Measurements from ENCODE around the gene PDSS2.

Gene PDSS2

DNA sequence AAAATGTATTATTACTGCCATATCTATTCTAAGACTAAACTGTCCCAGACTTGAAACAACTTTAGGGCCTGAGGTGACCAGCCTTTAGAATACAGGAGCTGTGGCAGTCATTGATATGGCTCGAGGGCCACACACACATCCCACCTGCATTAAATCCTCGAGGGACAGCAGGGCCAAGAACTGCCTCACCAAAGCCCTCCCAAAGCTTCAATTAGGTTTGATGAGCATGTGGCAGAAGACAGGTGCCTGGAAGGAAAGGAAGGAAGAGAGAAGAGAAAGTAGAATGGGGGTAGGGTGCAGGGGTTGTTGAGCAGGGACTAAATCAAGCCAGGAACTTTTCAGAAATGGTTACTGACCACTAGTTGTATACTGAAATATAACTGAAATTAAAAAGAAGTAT lies 115.0 kb downstream of the PDSS2 start:
- Histone ChIP-seq H3K9me3 (ENCODE audit: insufficient read depth, low read length) (no peaks in the 10 kb centered on the region), H3K4me2 (ENCODE audit: low read length) (peak overlapping the region; percentile 20; the same call in 1 of the 2 replicates), H3K9ac (ENCODE audit: low read length) (no peak overlapping the region), H3K27me3 (ENCODE audit: low read depth, low read length) (no peaks in the 10 kb centered on the region), H3K79me2 (ENCODE audit: low read length) (no peaks in the 10 kb centered on the region), H2AFZ (ENCODE audit: low read depth, low read length) (no peak overlapping the region), H4K20me1 (ENCODE audit: insufficient read depth, low read length) (no peaks in the 10 kb centered on the region), H3K27ac (ENCODE audit: low read length) (no peak overlapping the region), H3K36me3 (replicated peaks; ENCODE audit: low read depth, low read length) (no peaks in the 10 kb centered on the region), H3K4me1 (ENCODE audit: low read length) (peaks cover 14% of the 10 kb centered on the region), H3K4me3 (ENCODE audit: low read length) (no peak overlapping the region)
- TF ChIP-seq, protein P1, sequence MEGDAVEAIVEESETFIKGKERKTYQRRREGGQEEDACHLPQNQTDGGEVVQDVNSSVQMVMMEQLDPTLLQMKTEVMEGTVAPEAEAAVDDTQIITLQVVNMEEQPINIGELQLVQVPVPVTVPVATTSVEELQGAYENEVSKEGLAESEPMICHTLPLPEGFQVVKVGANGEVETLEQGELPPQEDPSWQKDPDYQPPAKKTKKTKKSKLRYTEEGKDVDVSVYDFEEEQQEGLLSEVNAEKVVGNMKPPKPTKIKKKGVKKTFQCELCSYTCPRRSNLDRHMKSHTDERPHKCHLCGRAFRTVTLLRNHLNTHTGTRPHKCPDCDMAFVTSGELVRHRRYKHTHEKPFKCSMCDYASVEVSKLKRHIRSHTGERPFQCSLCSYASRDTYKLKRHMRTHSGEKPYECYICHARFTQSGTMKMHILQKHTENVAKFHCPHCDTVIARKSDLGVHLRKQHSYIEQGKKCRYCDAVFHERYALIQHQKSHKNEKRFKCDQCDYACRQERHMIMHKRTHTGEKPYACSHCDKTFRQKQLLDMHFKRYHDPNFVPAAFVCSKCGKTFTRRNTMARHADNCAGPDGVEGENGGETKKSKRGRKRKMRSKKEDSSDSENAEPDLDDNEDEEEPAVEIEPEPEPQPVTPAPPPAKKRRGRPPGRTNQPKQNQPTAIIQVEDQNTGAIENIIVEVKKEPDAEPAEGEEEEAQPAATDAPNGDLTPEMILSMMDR (IDR thresholded peaks at IDR 0.05; ENCODE audit: low read depth, low read length) = no peak
- TF ChIP-seq EZH2phosphoT487 (IDR thresholded peaks at IDR 0.05; ENCODE audit: low read depth) = no peak

DNA sequence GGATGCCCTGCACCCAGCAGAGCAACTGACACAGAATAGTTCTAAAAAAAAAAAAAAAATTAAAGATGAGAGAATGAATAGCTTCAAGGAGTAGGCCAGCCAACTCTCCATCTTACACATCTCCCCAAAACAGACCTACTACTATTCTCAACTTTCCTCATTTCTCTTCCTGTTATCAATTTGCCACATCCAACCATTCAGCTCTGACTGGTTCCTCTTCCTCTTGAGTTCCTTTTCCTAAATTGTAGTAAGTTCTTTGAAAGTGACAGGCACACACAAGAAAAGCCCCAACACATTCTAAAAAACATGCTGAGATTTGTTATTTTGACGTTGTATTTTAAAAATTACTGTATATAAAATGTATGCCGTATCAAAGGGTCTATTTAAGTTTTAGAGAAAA lies 117.2 kb downstream of the PDSS2 start:
- Histone ChIP-seq H3K9me3 (ENCODE audit: insufficient read depth, low read length) (no peaks in the 10 kb centered on the region), H2AFZ (ENCODE audit: low read depth, low read length) (no peak overlapping the region), H3K27me3 (ENCODE audit: low read depth, low read length) (no peaks in the 10 kb centered on the region), H3K4me2 (ENCODE audit: low read length) (no peak overlapping the region), H3K4me1 (ENCODE audit: low read length) (peaks cover 14% of the 10 kb centered on the region), H3K4me3 (ENCODE audit: low read length) (no peak overlapping the region), H4K20me1 (ENCODE audit: insufficient read depth, low read length) (no peaks in the 10 kb centered on the region), H3K36me3 (replicated peaks; ENCODE audit: low read depth, low read length) (no peaks in the 10 kb centered on the region), H3K27ac (ENCODE audit: low read length) (no peak overlapping the region), H3K79me2 (ENCODE audit: low read length) (no peaks in the 10 kb centered on the region), H3K9ac (ENCODE audit: low read length) (no peak overlapping the region)
- TF ChIP-seq, protein P1 (IDR thresholded peaks at IDR 0.05; ENCODE audit: low read depth, low read length) = no peak
- TF ChIP-seq EZH2phosphoT487 (IDR thresholded peaks at IDR 0.05; ENCODE audit: low read depth) = no peak

DNA sequence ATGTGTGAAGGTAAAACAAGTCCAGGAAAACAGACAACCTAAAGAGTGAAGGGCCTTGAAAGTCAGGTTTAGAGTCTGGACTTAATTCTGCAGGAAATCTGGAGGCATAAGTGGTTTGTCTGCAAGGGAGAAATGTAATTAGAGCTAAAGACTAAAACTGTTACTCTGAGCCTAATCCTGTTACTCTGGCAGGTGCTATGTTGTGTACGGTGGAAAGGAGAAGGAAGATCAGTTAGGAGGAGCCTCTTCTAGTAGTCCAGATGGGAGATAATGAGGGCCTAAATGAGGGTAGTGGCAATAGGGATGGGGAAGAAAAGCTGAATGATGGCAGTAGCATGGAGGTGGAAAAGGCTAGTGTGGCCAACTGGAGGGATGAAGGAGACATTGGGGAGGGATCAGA lies 118.5 kb downstream of the PDSS2 start:
- no peaks in the 10 kb centered on the region for H3K79me2 ChIP-seq (ENCODE audit: low read length)
- no peak overlapping the region for H3K27ac ChIP-seq (ENCODE audit: low read length)
- H3K9ac ChIP-seq (ENCODE audit: low read length) = no peak overlapping the region
- H3K36me3 ChIP-seq (replicated peaks; ENCODE audit: low read depth, low read length) = no peaks in the 10 kb centered on the region
- no peak for TF ChIP-seq EZH2phosphoT487 (IDR thresholded peaks at IDR 0.05; ENCODE audit: low read depth)
- TF ChIP-seq, protein P1 (IDR thresholded peaks at IDR 0.05; ENCODE audit: low read depth, low read length) = no peak
- H3K27me3 ChIP-seq (ENCODE audit: low read depth, low read length) = no peaks in the 10 kb centered on the region
- no peak overlapping the region for H3K4me2 ChIP-seq (ENCODE audit: low read length)
- no peak overlapping the region for H2AFZ ChIP-seq (ENCODE audit: low read depth, low read length)
- peaks cover 14% of the 10 kb centered on the region for H3K4me1 ChIP-seq (ENCODE audit: low read length)
- no peak overlapping the region for H3K4me3 ChIP-seq (ENCODE audit: low read length)
- no peaks in the 10 kb centered on the region for H3K9me3 ChIP-seq (ENCODE audit: insufficient read depth, low read length)
- no peaks in the 10 kb centered on the region for H4K20me1 ChIP-seq (ENCODE audit: insufficient read depth, low read length)

DNA sequence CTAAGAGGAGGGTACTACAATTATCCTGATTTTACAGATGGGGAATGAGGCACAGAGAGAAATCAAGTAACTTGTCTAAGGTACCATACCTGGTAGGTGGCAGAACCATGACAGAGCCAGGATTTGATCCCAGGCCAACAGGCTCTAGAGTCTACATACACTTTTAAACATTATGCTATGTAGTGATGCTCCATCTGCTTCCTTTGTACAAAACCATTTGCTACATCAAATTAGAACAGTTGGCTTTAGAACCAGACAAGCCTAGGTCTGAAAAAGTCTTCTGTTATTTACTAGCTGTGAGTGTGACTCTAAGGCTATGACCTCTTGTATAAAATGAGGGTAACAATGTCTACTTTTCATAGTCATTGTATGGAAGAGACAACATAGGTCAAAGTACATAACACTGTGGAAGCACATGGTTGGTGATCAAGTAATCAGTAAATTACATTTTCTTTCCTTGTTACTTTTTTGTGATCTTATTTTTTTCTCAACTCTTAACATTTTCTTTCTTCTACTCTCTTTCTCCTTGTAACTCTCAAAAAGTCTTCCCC lies 122.1 kb downstream of the PDSS2 start:
- H3K79me2 ChIP-seq (ENCODE audit: low read length) = no peaks in the 10 kb centered on the region

More for the DNA sequence above, 122.1 kb downstream of the PDSS2 start:
- Histone ChIP-seq H3K36me3 (replicated peaks; ENCODE audit: low read depth, low read length) (no peaks in the 10 kb centered on the region), H2AFZ (ENCODE audit: low read depth, low read length) (no peak overlapping the region), H3K4me2 (ENCODE audit: low read length) (no peak overlapping the region), H3K4me1 (ENCODE audit: low read length) (no peaks in the 10 kb centered on the region), H4K20me1 (ENCODE audit: insufficient read depth, low read length) (no peaks in the 10 kb centered on the region), H3K9me3 (ENCODE audit: insufficient read depth, low read length) (no peaks in the 10 kb centered on the region), H3K27ac (ENCODE audit: low read length) (no peak overlapping the region), H3K9ac (ENCODE audit: low read length) (no peak overlapping the region), H3K27me3 (ENCODE audit: low read depth, low read length) (no peaks in the 10 kb centered on the region), H3K4me3 (ENCODE audit: low read length) (no peak overlapping the region)
- TF ChIP-seq EZH2phosphoT487 (IDR thresholded peaks at IDR 0.05; ENCODE audit: low read depth) = no peak
- TF ChIP-seq, protein P1 (IDR thresholded peaks at IDR 0.05; ENCODE audit: low read depth, low read length) = no peak
